Upper lobe of right lung (tissue), 1 donor: ENCODE measurements around the gene CLCN1. TPM values are rescaled to one million over a fixed set of nuclear protein-coding genes. Genes with fewer than 3 reads are reported as not detected.

Experiments used
- ATAC-seq: fragments of 200-7000 bp; cut with Tn5 transposase; one replicate; pipeline ENCODE4 v1.9.1; 2020; ENCODE audit warnings: mild to moderate bottlenecking, moderate library complexity
- DNase-seq: peaks from one replicate; pipeline ENCODE4 v3.0.0-alpha.2; 2020
- H3K27ac ChIP-seq: fragments of 200-600 bp; one replicate; pipeline ENCODE4 v1.8.0; 2022
- H3K27me3 ChIP-seq: fragments of 200-600 bp; one replicate; pipeline ENCODE4 v1.8.0; 2022; ENCODE audit warnings: mild to moderate bottlenecking
- H3K36me3 ChIP-seq: fragments of 200-600 bp; one replicate; pipeline ENCODE4 v1.8.0; 2022
- H3K4me1 ChIP-seq: fragments of 200-600 bp; one replicate; pipeline ENCODE4 v1.8.0; 2022
- H3K4me3 ChIP-seq: fragments of 200-600 bp; one replicate; pipeline ENCODE4 v1.8.0; 2022; ENCODE audit warnings: mild to moderate bottlenecking
- H3K9me3 ChIP-seq: fragments of 200-600 bp; one replicate; pipeline ENCODE4 v1.8.0; 2022
- CTCF ChIP-seq: fragments of 200-600 bp; IDR thresholded peaks from one replicate; pipeline ENCODE4 v1.8.0; 2022; ENCODE audit warnings: antibody characterized with exemption
- intact Hi-C: fragments of 100-400 bp; cut with DNase I; formaldehyde crosslinking; loops from one replicate; pipeline ENCODE4 v1.11.0; 2022
- microRNA-seq: library from miRNA; unstranded; fragments of <30 nt; microRNA quantifications from one replicate; pipeline ENCODE4 v1.2.0, GENCODE V29; 2020; ENCODE audit warnings: borderline microRNAs expressed
- total RNA-seq: library from RNA; stranded (reverse); fragmentation: NEBNext Ultra II Directional; extraction: Animal tissue kit (Norgen Biotek cat#: 25700); gene quantifications from one replicate; pipeline ENCODE4 v1.2.1, GENCODE V29; 2021
- donor health status: DM: no; HTN: yes; CAD: no; lungs with severe emphysema.

The CLCN1 gene
- total RNA-seq, 1 donor from 2014 or later, result not detected

- Histone ChIP-seq H3K9me3 (no peaks in the 10 kb centered on the region), H3K4me1 (peaks cover 27% of the 10 kb centered on the region), H3K27me3 (no peaks in the 10 kb centered on the region), H3K27ac (no peak overlapping the region), H3K4me3 (no peak overlapping the region), H3K36me3 (no peaks in the 10 kb centered on the region)
- no peak for DNase-seq
- no peak for TF ChIP-seq CTCF
- intact Hi-C loops, result no loop called here
- ATAC-seq, result no peak
These were observed 83.7 kb downstream of the CLCN1 start for GRCh38 chr7:143399642-143400041.

- ATAC-seq (no peak), DNase-seq (no peak)
- TF ChIP-seq CTCF, result no peak
- Histone ChIP-seq H3K4me3 (no peak overlapping the region), H3K27me3 (no peaks in the 10 kb centered on the region), H3K27ac (no peak overlapping the region), H3K36me3 (no peaks in the 10 kb centered on the region), H3K9me3 (no peaks in the 10 kb centered on the region), H3K4me1 (peaks cover 16% of the 10 kb centered on the region)
- intact Hi-C loops, result no loop called here
These were observed 85.4 kb downstream of the CLCN1 start for GRCh38 chr7:143401265-143401664.

Small RNAs within 50 kb of the gene (microRNA-seq; reads per million reads assigned to microRNA genes)
- gene MIR6892, result not detected

Other genes starting within 250 kb of the CLCN1 start
- not detected for gene PIP, start 184.0 kb upstream of the CLCN1 start, total RNA-seq
- gene TAS2R39, start 132.7 kb upstream of the CLCN1 start, total RNA-seq, result not detected
- not detected for gene TAS2R40, start 94.1 kb upstream of the CLCN1 start, total RNA-seq
- 149 TPM for gene GSTK1, start 52.7 kb upstream of the CLCN1 start, total RNA-seq
- gene TMEM139, start 31.2 kb upstream of the CLCN1 start, total RNA-seq, result 25.1 TPM
- gene CASP2, start 27.8 kb upstream of the CLCN1 start, total RNA-seq, result 26.7 TPM
- 0.90 TPM for gene FAM131B, start 46.6 kb downstream of the CLCN1 start, total RNA-seq
- gene ZYX, start 65.2 kb downstream of the CLCN1 start, total RNA-seq, result 263 TPM
- 13.9 TPM for gene EPHA1, start 92.7 kb downstream of the CLCN1 start, total RNA-seq
- gene TAS2R60, start 127.3 kb downstream of the CLCN1 start, total RNA-seq, result not detected
- gene TAS2R41, start 161.8 kb downstream of the CLCN1 start, total RNA-seq, result not detected